ENCODE data around the gene ABCC4.

DNA sequence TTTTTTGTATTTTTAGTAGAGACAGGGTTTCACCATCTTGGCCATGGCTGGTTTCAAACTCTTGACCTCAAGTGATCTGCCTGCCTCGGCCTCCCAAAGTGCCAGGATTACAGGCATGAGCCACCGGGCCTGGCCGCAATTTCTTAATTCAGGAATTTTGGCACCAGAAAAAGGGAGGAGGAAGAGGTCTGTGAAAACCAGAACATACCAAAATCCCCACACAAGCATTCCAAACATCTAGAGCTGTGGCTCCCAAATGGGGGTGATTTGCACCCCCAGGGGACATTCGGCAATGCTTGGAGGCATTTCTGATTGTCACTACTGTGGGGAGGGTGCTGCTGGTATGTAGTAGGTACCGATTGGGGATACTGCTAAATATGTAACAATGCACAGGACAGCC is 40.2 kb upstream of the ABCC4 start:
- TF ChIP-seq, protein P1, sequence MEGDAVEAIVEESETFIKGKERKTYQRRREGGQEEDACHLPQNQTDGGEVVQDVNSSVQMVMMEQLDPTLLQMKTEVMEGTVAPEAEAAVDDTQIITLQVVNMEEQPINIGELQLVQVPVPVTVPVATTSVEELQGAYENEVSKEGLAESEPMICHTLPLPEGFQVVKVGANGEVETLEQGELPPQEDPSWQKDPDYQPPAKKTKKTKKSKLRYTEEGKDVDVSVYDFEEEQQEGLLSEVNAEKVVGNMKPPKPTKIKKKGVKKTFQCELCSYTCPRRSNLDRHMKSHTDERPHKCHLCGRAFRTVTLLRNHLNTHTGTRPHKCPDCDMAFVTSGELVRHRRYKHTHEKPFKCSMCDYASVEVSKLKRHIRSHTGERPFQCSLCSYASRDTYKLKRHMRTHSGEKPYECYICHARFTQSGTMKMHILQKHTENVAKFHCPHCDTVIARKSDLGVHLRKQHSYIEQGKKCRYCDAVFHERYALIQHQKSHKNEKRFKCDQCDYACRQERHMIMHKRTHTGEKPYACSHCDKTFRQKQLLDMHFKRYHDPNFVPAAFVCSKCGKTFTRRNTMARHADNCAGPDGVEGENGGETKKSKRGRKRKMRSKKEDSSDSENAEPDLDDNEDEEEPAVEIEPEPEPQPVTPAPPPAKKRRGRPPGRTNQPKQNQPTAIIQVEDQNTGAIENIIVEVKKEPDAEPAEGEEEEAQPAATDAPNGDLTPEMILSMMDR (conservative IDR thresholded peaks at IDR 0.05 in 1 of 2, IDR thresholded peaks at IDR 0.05 in 1 of 2; ENCODE audit: low read depth in 1 of 2, low read length in 2 of 2), result no peak
- TF ChIP-seq EZH2 (IDR thresholded peaks at IDR 0.05; ENCODE audit: low read length, missing control alignments), result no peak
